WTC11 (cell line): ENCODE results near the gene FGFR2.

Source experiments
- CREB1 ChIP-seq: sonication (generic); formaldehyde crosslinking; IDR thresholded peaks from 2 replicates; pipeline ENCODE4 v1.8.0; 2023; ENCODE audit warnings: mild to moderate bottlenecking, missing genetic modification reagents
- ETV6 ChIP-seq: sonication (generic); formaldehyde crosslinking; IDR thresholded peaks from 2 replicates; pipeline ENCODE4 v1.8.1; 2022; ENCODE audit warnings: mild to moderate bottlenecking, missing genetic modification reagents
- GABPB1 ChIP-seq: sonication (generic); formaldehyde crosslinking; IDR thresholded peaks from 2 replicates; pipeline ENCODE4 v1.8.1; 2023; ENCODE audit warnings: mild to moderate bottlenecking, missing genetic modification reagents
- TP53 ChIP-seq: sonication (generic); formaldehyde crosslinking; IDR thresholded peaks from 2 replicates; pipeline ENCODE4 v1.8.1; 2023; ENCODE audit warnings: mild to moderate bottlenecking, missing genetic modification reagents
- TF ChIP-seq, protein P1 (sequence below): sonication (generic); formaldehyde crosslinking; IDR thresholded peaks from 2 replicates; pipeline ENCODE4 v1.8.0; 2022; ENCODE audit warnings: mild to moderate bottlenecking, missing genetic modification reagents
- TF ChIP-seq, protein P2 (sequence below): sonication (generic); formaldehyde crosslinking; IDR thresholded peaks from 2 replicates; pipeline ENCODE4 v1.8.0; 2023; ENCODE audit warnings: missing genetic modification reagents
- TF ChIP-seq, protein P3 (sequence below): fragments of 200-600 bp; IDR thresholded peaks from 2 replicates; pipeline ENCODE4 v1.8.0; 2022; ENCODE audit warnings: antibody characterized with exemption
- TF ChIP-seq, protein P4 (sequence below): fragments of 250-450 bp; sonication (Bioruptor Pico); IDR thresholded peaks from 2 replicates; pipeline ENCODE4 v1.8.0; 2021; ENCODE audit warnings: mild to moderate bottlenecking
- TF ChIP-seq, protein P5 (sequence below): sonication (generic); formaldehyde crosslinking; IDR thresholded peaks from 2 replicates; pipeline ENCODE4 v1.8.0; 2022; ENCODE audit warnings: mild to moderate bottlenecking, missing genetic modification reagents
- TF ChIP-seq, protein P6 (sequence below): sonication (generic); formaldehyde crosslinking; IDR thresholded peaks from 2 replicates; pipeline ENCODE4 v1.8.0; 2022; ENCODE audit warnings: mild to moderate bottlenecking, missing genetic modification reagents
- TF ChIP-seq, protein P7 (sequence below): sonication (generic); formaldehyde crosslinking; conservative IDR thresholded peaks from 2 replicates; pipeline ENCODE4 v1.8.1; 2023; ENCODE audit warnings: mild to moderate bottlenecking, low read depth, missing genetic modification reagents, moderate library complexity
- TF ChIP-seq, protein P8 (sequence below): sonication (generic); formaldehyde crosslinking; IDR thresholded peaks from 2 replicates; pipeline ENCODE4 v1.8.1; 2022; ENCODE audit warnings: missing genetic modification reagents, borderline replicate concordance
- TF ChIP-seq, protein P9 (sequence below): sonication (generic); formaldehyde crosslinking; IDR thresholded peaks from 2 replicates; pipeline ENCODE4 v1.8.1; 2023; ENCODE audit warnings: mild to moderate bottlenecking, missing genetic modification reagents, borderline replicate concordance
- TF ChIP-seq, protein P10 (sequence below): fragments of 250-450 bp; sonication (Bioruptor Pico); conservative IDR thresholded peaks from 2 replicates; pipeline ENCODE4 v1.9.0; 2021; ENCODE audit warnings: mild to moderate bottlenecking

DNA sequence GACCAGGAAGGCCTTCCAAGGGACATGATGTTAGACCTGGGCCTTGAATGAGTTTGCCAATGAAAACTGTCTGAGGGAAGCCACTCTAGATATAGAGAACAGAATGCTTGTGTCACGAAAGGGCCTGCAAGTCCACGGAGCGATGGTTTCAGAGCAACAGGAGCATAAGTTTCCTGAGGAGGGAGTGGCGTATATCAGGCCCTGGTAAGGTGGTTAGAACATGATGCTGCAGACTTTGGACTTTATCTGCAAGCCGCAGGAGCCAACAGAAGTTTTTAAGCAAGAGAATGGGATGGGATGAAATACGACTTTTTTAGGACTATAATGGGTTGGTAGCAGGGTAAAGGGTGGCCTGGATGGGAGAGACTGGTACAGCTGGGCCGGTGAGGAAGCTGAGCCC is 136.0 kb downstream of the FGFR2 start:
- TF ChIP-seq, protein P1, sequence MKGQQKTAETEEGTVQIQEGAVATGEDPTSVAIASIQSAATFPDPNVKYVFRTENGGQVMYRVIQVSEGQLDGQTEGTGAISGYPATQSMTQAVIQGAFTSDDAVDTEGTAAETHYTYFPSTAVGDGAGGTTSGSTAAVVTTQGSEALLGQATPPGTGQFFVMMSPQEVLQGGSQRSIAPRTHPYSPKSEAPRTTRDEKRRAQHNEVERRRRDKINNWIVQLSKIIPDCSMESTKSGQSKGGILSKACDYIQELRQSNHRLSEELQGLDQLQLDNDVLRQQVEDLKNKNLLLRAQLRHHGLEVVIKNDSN (CRISPR knock-in tag), result no peak
- TF ChIP-seq, protein P2, sequence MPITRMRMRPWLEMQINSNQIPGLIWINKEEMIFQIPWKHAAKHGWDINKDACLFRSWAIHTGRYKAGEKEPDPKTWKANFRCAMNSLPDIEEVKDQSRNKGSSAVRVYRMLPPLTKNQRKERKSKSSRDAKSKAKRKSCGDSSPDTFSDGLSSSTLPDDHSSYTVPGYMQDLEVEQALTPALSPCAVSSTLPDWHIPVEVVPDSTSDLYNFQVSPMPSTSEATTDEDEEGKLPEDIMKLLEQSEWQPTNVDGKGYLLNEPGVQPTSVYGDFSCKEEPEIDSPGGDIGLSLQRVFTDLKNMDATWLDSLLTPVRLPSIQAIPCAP (CRISPR knock-in tag), result no peak
- TF ChIP-seq, protein P3, sequence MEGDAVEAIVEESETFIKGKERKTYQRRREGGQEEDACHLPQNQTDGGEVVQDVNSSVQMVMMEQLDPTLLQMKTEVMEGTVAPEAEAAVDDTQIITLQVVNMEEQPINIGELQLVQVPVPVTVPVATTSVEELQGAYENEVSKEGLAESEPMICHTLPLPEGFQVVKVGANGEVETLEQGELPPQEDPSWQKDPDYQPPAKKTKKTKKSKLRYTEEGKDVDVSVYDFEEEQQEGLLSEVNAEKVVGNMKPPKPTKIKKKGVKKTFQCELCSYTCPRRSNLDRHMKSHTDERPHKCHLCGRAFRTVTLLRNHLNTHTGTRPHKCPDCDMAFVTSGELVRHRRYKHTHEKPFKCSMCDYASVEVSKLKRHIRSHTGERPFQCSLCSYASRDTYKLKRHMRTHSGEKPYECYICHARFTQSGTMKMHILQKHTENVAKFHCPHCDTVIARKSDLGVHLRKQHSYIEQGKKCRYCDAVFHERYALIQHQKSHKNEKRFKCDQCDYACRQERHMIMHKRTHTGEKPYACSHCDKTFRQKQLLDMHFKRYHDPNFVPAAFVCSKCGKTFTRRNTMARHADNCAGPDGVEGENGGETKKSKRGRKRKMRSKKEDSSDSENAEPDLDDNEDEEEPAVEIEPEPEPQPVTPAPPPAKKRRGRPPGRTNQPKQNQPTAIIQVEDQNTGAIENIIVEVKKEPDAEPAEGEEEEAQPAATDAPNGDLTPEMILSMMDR, result no peak
- TF ChIP-seq, protein P4, sequence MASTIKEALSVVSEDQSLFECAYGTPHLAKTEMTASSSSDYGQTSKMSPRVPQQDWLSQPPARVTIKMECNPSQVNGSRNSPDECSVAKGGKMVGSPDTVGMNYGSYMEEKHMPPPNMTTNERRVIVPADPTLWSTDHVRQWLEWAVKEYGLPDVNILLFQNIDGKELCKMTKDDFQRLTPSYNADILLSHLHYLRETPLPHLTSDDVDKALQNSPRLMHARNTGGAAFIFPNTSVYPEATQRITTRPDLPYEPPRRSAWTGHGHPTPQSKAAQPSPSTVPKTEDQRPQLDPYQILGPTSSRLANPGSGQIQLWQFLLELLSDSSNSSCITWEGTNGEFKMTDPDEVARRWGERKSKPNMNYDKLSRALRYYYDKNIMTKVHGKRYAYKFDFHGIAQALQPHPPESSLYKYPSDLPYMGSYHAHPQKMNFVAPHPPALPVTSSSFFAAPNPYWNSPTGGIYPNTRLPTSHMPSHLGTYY (CRISPR knock-in tag), result no peak
- TF ChIP-seq, protein P5, sequence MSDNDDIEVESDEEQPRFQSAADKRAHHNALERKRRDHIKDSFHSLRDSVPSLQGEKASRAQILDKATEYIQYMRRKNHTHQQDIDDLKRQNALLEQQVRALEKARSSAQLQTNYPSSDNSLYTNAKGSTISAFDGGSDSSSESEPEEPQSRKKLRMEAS, result no peak
- TF ChIP-seq, protein P6, sequence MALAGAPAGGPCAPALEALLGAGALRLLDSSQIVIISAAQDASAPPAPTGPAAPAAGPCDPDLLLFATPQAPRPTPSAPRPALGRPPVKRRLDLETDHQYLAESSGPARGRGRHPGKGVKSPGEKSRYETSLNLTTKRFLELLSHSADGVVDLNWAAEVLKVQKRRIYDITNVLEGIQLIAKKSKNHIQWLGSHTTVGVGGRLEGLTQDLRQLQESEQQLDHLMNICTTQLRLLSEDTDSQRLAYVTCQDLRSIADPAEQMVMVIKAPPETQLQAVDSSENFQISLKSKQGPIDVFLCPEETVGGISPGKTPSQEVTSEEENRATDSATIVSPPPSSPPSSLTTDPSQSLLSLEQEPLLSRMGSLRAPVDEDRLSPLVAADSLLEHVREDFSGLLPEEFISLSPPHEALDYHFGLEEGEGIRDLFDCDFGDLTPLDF (CRISPR knock-in tag), result no peak
- TF ChIP-seq, protein P7, sequence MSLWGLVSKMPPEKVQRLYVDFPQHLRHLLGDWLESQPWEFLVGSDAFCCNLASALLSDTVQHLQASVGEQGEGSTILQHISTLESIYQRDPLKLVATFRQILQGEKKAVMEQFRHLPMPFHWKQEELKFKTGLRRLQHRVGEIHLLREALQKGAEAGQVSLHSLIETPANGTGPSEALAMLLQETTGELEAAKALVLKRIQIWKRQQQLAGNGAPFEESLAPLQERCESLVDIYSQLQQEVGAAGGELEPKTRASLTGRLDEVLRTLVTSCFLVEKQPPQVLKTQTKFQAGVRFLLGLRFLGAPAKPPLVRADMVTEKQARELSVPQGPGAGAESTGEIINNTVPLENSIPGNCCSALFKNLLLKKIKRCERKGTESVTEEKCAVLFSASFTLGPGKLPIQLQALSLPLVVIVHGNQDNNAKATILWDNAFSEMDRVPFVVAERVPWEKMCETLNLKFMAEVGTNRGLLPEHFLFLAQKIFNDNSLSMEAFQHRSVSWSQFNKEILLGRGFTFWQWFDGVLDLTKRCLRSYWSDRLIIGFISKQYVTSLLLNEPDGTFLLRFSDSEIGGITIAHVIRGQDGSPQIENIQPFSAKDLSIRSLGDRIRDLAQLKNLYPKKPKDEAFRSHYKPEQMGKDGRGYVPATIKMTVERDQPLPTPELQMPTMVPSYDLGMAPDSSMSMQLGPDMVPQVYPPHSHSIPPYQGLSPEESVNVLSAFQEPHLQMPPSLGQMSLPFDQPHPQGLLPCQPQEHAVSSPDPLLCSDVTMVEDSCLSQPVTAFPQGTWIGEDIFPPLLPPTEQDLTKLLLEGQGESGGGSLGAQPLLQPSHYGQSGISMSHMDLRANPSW (CRISPR knock-in tag), result no peak
- TF ChIP-seq, protein P8, sequence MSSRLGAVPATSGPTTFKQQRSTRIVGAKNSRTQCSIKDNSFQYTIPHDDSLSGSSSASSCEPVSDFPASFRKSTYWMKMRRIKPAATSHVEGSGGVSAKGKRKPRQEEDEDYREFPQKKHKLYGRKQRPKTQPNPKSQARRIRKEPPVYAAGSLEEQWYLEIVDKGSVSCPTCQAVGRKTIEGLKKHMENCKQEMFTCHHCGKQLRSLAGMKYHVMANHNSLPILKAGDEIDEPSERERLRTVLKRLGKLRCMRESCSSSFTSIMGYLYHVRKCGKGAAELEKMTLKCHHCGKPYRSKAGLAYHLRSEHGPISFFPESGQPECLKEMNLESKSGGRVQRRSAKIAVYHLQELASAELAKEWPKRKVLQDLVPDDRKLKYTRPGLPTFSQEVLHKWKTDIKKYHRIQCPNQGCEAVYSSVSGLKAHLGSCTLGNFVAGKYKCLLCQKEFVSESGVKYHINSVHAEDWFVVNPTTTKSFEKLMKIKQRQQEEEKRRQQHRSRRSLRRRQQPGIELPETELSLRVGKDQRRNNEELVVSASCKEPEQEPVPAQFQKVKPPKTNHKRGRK (CRISPR knock-in tag), result no peak
- TF ChIP-seq TP53 (CRISPR knock-in tag) (no peak), ETV6 (CRISPR knock-in tag) (no peak), GABPB1 (CRISPR knock-in tag) (no peak), CREB1 (CRISPR knock-in tag) (no peak)
- TF ChIP-seq, protein P9, sequence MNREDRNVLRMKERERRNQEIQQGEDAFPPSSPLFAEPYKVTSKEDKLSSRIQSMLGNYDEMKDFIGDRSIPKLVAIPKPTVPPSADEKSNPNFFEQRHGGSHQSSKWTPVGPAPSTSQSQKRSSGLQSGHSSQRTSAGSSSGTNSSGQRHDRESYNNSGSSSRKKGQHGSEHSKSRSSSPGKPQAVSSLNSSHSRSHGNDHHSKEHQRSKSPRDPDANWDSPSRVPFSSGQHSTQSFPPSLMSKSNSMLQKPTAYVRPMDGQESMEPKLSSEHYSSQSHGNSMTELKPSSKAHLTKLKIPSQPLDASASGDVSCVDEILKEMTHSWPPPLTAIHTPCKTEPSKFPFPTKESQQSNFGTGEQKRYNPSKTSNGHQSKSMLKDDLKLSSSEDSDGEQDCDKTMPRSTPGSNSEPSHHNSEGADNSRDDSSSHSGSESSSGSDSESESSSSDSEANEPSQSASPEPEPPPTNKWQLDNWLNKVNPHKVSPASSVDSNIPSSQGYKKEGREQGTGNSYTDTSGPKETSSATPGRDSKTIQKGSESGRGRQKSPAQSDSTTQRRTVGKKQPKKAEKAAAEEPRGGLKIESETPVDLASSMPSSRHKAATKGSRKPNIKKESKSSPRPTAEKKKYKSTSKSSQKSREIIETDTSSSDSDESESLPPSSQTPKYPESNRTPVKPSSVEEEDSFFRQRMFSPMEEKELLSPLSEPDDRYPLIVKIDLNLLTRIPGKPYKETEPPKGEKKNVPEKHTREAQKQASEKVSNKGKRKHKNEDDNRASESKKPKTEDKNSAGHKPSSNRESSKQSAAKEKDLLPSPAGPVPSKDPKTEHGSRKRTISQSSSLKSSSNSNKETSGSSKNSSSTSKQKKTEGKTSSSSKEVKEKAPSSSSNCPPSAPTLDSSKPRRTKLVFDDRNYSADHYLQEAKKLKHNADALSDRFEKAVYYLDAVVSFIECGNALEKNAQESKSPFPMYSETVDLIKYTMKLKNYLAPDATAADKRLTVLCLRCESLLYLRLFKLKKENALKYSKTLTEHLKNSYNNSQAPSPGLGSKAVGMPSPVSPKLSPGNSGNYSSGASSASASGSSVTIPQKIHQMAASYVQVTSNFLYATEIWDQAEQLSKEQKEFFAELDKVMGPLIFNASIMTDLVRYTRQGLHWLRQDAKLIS (CRISPR knock-in tag), result no peak
- TF ChIP-seq, protein P10, sequence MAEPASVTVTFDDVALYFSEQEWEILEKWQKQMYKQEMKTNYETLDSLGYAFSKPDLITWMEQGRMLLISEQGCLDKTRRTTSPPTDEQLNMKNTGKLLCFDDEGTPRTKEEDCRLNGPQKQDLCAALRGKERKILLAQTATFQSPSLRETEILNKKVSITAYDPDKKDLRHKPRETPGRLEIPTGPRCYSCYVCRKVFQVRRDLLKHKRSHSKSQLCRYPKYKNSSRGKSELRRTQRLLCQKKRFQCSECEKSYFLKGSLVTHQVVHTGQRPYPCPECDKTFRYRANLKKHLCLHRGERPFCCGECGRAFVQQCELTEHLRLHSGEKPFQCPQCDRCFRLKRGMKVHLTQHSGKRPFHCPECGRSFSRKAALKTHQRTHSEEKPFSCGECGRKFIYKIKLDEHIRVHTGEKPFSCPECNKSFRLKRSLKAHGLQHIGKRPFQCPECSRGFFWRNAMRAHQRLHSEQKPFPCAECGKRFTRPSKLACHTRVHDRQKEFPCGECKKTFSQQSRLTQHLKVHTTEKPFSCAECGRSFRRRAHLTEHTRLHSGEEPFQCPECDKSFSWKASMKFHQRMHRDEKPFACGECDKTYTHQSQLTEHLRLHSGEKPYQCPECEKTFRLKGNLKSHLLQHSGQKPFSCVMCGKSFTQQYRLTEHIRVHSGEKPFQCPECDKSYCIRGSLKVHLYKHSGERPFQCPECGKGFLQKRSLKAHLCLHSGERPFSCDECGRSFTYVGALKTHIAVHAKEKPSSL (CRISPR knock-in tag), result no peak
